A673 (cell line): ENCODE data around the gene TMEM150C. TPM values are rescaled to one million over a fixed set of nuclear protein-coding genes. Genes with fewer than 3 reads are reported as not detected.

ENCODE experiments used
- BruUV-seq: library from RNA; stranded (reverse); fragments of 400-500 nt; replicated peaks from 2 replicates; lab custom pipeline; 2021; lab: Mats Ljungman, UMichigan
- CTCF ChIA-PET: fragments of 300-600 bp; sonication (Branson Sonifier 250); formaldehyde crosslinking; loops from one replicate; lab custom pipeline; 2022; ENCODE audit warnings: antibody characterized with exemption; lab: Charles Lee
- POLR2A ChIA-PET: fragments of 300-600 bp; sonication (Branson Sonifier 250); formaldehyde crosslinking; loops from one replicate; lab custom pipeline; 2022; ENCODE audit warnings: antibody characterized with exemption; ENCODE audit not compliant: low non-redundant PET; lab: Charles Lee
- DNase-seq: peaks from one replicate; pipeline ENCODE4 v3.0.0-alpha.2; 2015; ENCODE audit warnings: low spot score
- H3K27ac ChIP-seq: fragments of 200-600 bp; sonication (generic); 2 replicates; pipeline ENCODE4 v1.5.1; 2016; ENCODE audit warnings: mixed run types, low read depth, mild to moderate bottlenecking, mixed read lengths, antibody characterized with exemption, low read length; ENCODE audit not compliant: poor library complexity, severe bottlenecking
- H3K27me3 ChIP-seq: fragments of 200-600 bp; sonication (generic); replicated peaks from 2 replicates; pipeline ENCODE4 v1.6.1; 2017; ENCODE audit warnings: mixed run types, low read depth, mild to moderate bottlenecking, mixed read lengths, antibody characterized with exemption, low read length; ENCODE audit not compliant: insufficient read depth, poor library complexity
- H3K36me3 ChIP-seq: fragments of 200-600 bp; sonication (generic); 2 replicates; pipeline ENCODE4 v1.6.1; 2016; ENCODE audit warnings: mixed run types, mild to moderate bottlenecking, mixed read lengths, antibody characterized with exemption, low read length; ENCODE audit not compliant: insufficient read depth, poor library complexity, severe bottlenecking
- H3K4me1 ChIP-seq: fragments of 200-600 bp; sonication (generic); 2 replicates; pipeline ENCODE4 v1.6.1; 2017; ENCODE audit warnings: mixed run types, mild to moderate bottlenecking, mixed read lengths, antibody characterized with exemption, low read length; ENCODE audit not compliant: insufficient read depth, poor library complexity, severe bottlenecking
- H3K4me3 ChIP-seq: fragments of 200-600 bp; sonication (generic); 2 replicates; pipeline ENCODE4 v1.5.1; 2016; ENCODE audit warnings: low read depth, mixed run types, mild to moderate bottlenecking, mixed read lengths, low read length; ENCODE audit not compliant: poor library complexity, severe bottlenecking
- H3K9me3 ChIP-seq: fragments of 200-600 bp; sonication (generic); 2 replicates; pipeline ENCODE4 v1.6.1; 2016; ENCODE audit warnings: mixed run types, low read depth, mild to moderate bottlenecking, mixed read lengths, antibody characterized with exemption, low read length; ENCODE audit not compliant: poor library complexity, severe bottlenecking
- CTCF ChIP-seq: fragments of 300-800, 200-600 bp; sonication (generic); conservative IDR thresholded peaks from 2 replicates; pipeline ENCODE4 v1.5.1; 2017; ENCODE audit warnings: low read depth, mild to moderate bottlenecking, antibody characterized with exemption, low read length, moderate library complexity, mixed read lengths
- EZH2 ChIP-seq: fragments of 200-600 bp; sonication (generic); IDR thresholded peaks from 2 replicates; pipeline ENCODE4 v1.6.1; 2017; ENCODE audit warnings: borderline replicate concordance, low read depth, mild to moderate bottlenecking, mixed read lengths, antibody characterized with exemption, low read length; ENCODE audit not compliant: poor library complexity, severe bottlenecking
- intact Hi-C: fragments of 100-400 bp; cut with micrococcal nuclease; formaldehyde crosslinking; loops from one replicate; pipeline ENCODE4 v1.10.0; 2022; ENCODE audit not compliant: unreplicated experiment
- total RNA-seq: library from RNA; stranded (reverse); gene quantifications from 2 replicates; pipeline ENCODE4 v1.2.3, GENCODE V29; 2021

TMEM150C gene
- total RNA-seq, 1 experiment from 2014 or later, result 0.34 TPM

GRCh38 chr4:82584931-82585330 lies 23.1 kb upstream of the TMEM150C start:
- Histone ChIP-seq H3K36me3 (no peaks in the 10 kb centered on the region), H3K27me3 (no peaks in the 10 kb centered on the region), H3K9me3 (no peaks in the 10 kb centered on the region), H3K4me1 (no peaks in the 10 kb centered on the region), H3K4me3 (no peak overlapping the region), H3K27ac (no peak overlapping the region)
- POLR2A ChIA-PET, result no interaction called here
- DNase-seq, result no peak
- BruUV-seq, result no TSS peak
- CTCF ChIA-PET, result no interaction called here
- intact Hi-C loops, result no loop called here
- TF ChIP-seq EZH2 (no peak), CTCF (no peak)

- POLR2A ChIA-PET, result no interaction called here
- Histone ChIP-seq H3K27ac (no peak overlapping the region), H3K4me1 (no peaks in the 10 kb centered on the region), H3K4me3 (no peak overlapping the region), H3K9me3 (no peaks in the 10 kb centered on the region), H3K36me3 (no peaks in the 10 kb centered on the region), H3K27me3 (no peaks in the 10 kb centered on the region)
- CTCF ChIA-PET, result no interaction called here
- TF ChIP-seq EZH2 (no peak), CTCF (no peak)
- intact Hi-C loops, result no loop called here
- no peak for DNase-seq
- no TSS peak for BruUV-seq
Measured at GRCh38 chr4:82583897-82584587, 22.3 kb upstream of the TMEM150C start.

GRCh38 chr4:82579932-82580331 lies 18.1 kb upstream of the TMEM150C start:
- no peaks in the 10 kb centered on the region for H3K36me3 ChIP-seq
- intact Hi-C loops, result no loop called here
- H3K27me3 ChIP-seq, result no peaks in the 10 kb centered on the region
- BruUV-seq, result no TSS peak
- H3K4me3 ChIP-seq, result no peak overlapping the region
- H3K27ac ChIP-seq, result no peak overlapping the region
- ChIA-PET POLR2A (no interaction called here), CTCF (no interaction called here)
- H3K9me3 ChIP-seq, result no peaks in the 10 kb centered on the region
- H3K4me1 ChIP-seq, result no peaks in the 10 kb centered on the region
- no peak for DNase-seq
- TF ChIP-seq CTCF, result no peak
- TF ChIP-seq EZH2, result no peak
